Liver (tissue), 9 donors: ENCODE results near the gene WEE2. TPM values are rescaled to one million over a fixed set of nuclear protein-coding genes. Genes with fewer than 3 reads are reported as not detected.
A peak's percentile ranks its signal among the peaks of the same experiment; 100 is the strongest.

Experiments used
- DNase-seq: peaks from one replicate; pipeline ENCODE4 v3.0.0-alpha.2; 2017; ENCODE audit warnings: low spot score
- H3K27ac ChIP-seq, 2 donors: one replicate each; pipeline ENCODE4 v1.7.0; 2013; ENCODE audit warnings: inconsistent platforms in 2 of 2, low read length in 2 of 2, control low read depth in 1 of 2, low read depth in 1 of 2, mild to moderate bottlenecking in 1 of 2
- H3K27me3 ChIP-seq, 4 donors: one replicate each; pipeline versions ENCODE4 v1.6.1 to v1.7.0; 2013; ENCODE audit warnings: low read length in 3 of 4, inconsistent platforms in 1 of 4, mild to moderate bottlenecking in 1 of 4, moderate library complexity in 1 of 4; ENCODE audit not compliant: control insufficient read depth in 4 of 4, insufficient read depth in 4 of 4
- H3K36me3 ChIP-seq, 4 donors: one replicate each; pipeline versions ENCODE4 v1.6.1 to v1.7.0; 2013; ENCODE audit warnings: low read length in 3 of 4, mild to moderate bottlenecking in 3 of 4, low read depth in 1 of 4, moderate library complexity in 1 of 4; ENCODE audit not compliant: control insufficient read depth in 4 of 4, insufficient read depth in 3 of 4
- H3K4me1 ChIP-seq, 4 donors: one replicate each; pipeline versions ENCODE4 v1.6.1 to v1.7.0; 2013; ENCODE audit warnings: low read length in 3 of 4, mild to moderate bottlenecking in 3 of 4, moderate library complexity in 1 of 4; ENCODE audit not compliant: control insufficient read depth in 4 of 4, insufficient read depth in 4 of 4
- H3K4me3 ChIP-seq, 3 donors: one replicate each; pipeline versions ENCODE4 v1.6.1 to v1.7.0; 2013; ENCODE audit warnings: low read length in 3 of 3, control low read depth in 1 of 3, low read depth in 1 of 3, mild to moderate bottlenecking in 1 of 3
- H3K9ac ChIP-seq, 2 donors: one replicate each; pipeline ENCODE4 v1.7.0; 2013; ENCODE audit warnings: low read length in 2 of 2, mild to moderate bottlenecking in 2 of 2, moderate library complexity in 2 of 2, control low read depth in 1 of 2, low read depth in 1 of 2
- H3K9me3 ChIP-seq, 4 donors: one replicate each; pipeline versions ENCODE4 v1.6.1 to v1.7.0; 2013; ENCODE audit warnings: low read length in 3 of 4; ENCODE audit not compliant: control insufficient read depth in 4 of 4
- ATF3 ChIP-seq: IDR thresholded peaks from 2 replicates; pipeline ENCODE4 v1.6.1; 2016; ENCODE audit warnings: antibody characterized with exemption
- CTCF ChIP-seq: fragments of 150-350 bp; IDR thresholded peaks from 2 replicates; pipeline ENCODE4 v1.5.1; 2017; ENCODE audit warnings: improper control_type of control experiment, low read depth, low read length; ENCODE audit not compliant: missing input control
- EGR1 ChIP-seq, 2 donors: IDR thresholded peaks; 2 replicates each; pipeline ENCODE4 v1.6.1; 2016 to 2018; ENCODE audit warnings: antibody characterized with exemption in 2 of 2, low read depth in 2 of 2
- FOXA1 ChIP-seq: IDR thresholded peaks from 2 replicates; pipeline ENCODE4 v1.6.1; 2016; ENCODE audit warnings: antibody characterized with exemption
- FOXA2 ChIP-seq: IDR thresholded peaks from 2 replicates; pipeline ENCODE4 v1.6.1; 2016; ENCODE audit warnings: antibody characterized with exemption
- GABPA ChIP-seq, 2 donors: IDR thresholded peaks in 1 of 2; conservative IDR thresholded peaks in 1 of 2; 2 replicates each; pipeline ENCODE4 v1.6.1; 2016; ENCODE audit warnings: antibody characterized with exemption in 2 of 2, mild to moderate bottlenecking in 1 of 2, moderate library complexity in 1 of 2
- HNF4A ChIP-seq, 2 donors: conservative IDR thresholded peaks; 2 replicates each; pipeline ENCODE4 v1.6.1; 2016; ENCODE audit warnings: antibody characterized with exemption in 2 of 2, mild to moderate bottlenecking in 2 of 2
- JUND ChIP-seq, 2 donors: IDR thresholded peaks; 2 replicates each; pipeline ENCODE4 v1.6.1; 2016; ENCODE audit warnings: antibody characterized with exemption in 2 of 2
- MAX ChIP-seq: IDR thresholded peaks from 2 replicates; pipeline ENCODE4 v1.6.1; 2016; ENCODE audit warnings: antibody characterized with exemption
- NR2F2 ChIP-seq: IDR thresholded peaks from 2 replicates; pipeline ENCODE4 v1.6.1; 2016; ENCODE audit warnings: antibody characterized with exemption
- REST ChIP-seq: IDR thresholded peaks from 2 replicates; pipeline ENCODE4 v1.6.1; 2016; ENCODE audit warnings: antibody characterized with exemption, mild to moderate bottlenecking
- RXRA ChIP-seq, 2 donors: IDR thresholded peaks; 2 replicates each; pipeline ENCODE4 v1.6.1; 2017 to 2018; ENCODE audit warnings: antibody characterized with exemption in 2 of 2, mild to moderate bottlenecking in 1 of 2
- SP1 ChIP-seq: IDR thresholded peaks from 2 replicates; pipeline ENCODE4 v1.6.1; 2018; ENCODE audit warnings: antibody characterized with exemption, mild to moderate bottlenecking
- TAF1 ChIP-seq: conservative IDR thresholded peaks from 2 replicates; pipeline ENCODE4 v1.6.1; 2016; ENCODE audit warnings: antibody characterized with exemption, mild to moderate bottlenecking
- YY1 ChIP-seq: IDR thresholded peaks from 2 replicates; pipeline ENCODE4 v1.6.1; 2016; ENCODE audit warnings: antibody characterized with exemption, mild to moderate bottlenecking
- ZBTB33 ChIP-seq: IDR thresholded peaks from 2 replicates; pipeline ENCODE4 v1.6.1; 2016; ENCODE audit warnings: antibody characterized with exemption
- WGBS: extraction: QIAGEN DNeasy Blood & Tissue Kit; methylation state at CpG from one replicate; pipeline ENCODE4 v1.1.7; 2013; 5-methylcytosine and 5-hydroxymethylcytosine counted together
- polyA plus RNA-seq, 2 donors: library from polyadenylated mRNA; stranded (reverse) in 1 of 2; unstranded in 1 of 2; fragments of 200-250 nt in 1 of 2; fragments of >200 nt in 1 of 2; fragmentation: Nextera tagmentation in 1 of 2; extraction: Ambion mirVana in 1 of 2; gene quantifications; one replicate each; pipeline versions ENCODE4 v1.2.1 to v1.2.3, GENCODE V29; 2013 to 2015
- total RNA-seq, 2 donors: library from RNA; depleted of rRNA; stranded (reverse); fragments of >200 nt; gene quantifications; one replicate each; pipeline ENCODE4 v1.2.3, GENCODE V29; 2014
- donor health status: healthy.
- donor health status: healthy.
- donor health status: healthy.
- donor health status: healthy.
- donor health status: healthy.

The WEE2 gene
- total and polyA plus RNA-seq, 4 donors, result not detected

- Histone ChIP-seq H3K27ac (no peak overlapping the region), H3K9me3 (no peaks in the 10 kb centered on the region), H3K4me1 (no peaks in the 10 kb centered on the region), H3K36me3 (peaks cover 0 to 15% (median 8%) of the 10 kb centered on the region in 4 donors), H3K9ac (peak overlapping the region in 1 of 2 donors; percentile 36), H3K27me3 (no peaks in the 10 kb centered on the region), H3K4me3 (no peak overlapping the region)
- TF ChIP-seq FOXA2 (no peak), ZBTB33 (no peak), YY1 (no peak), CTCF (no peak), NR2F2 (no peak), ATF3 (no peak), JUND (IDR thresholded peaks at IDR 0.05) (no peak), MAX (no peak), FOXA1 (no peak), TAF1 (no peak), GABPA (IDR thresholded peaks at IDR 0.05 in 1 of 2, conservative IDR thresholded peaks at IDR 0.05 in 1 of 2) (no peak), SP1 (no peak), HNF4A (conservative IDR thresholded peaks at IDR 0.05) (no peak), EGR1 (IDR thresholded peaks at IDR 0.05; ENCODE audit: low read depth in 2 of 2) (no peak), RXRA (IDR thresholded peaks at IDR 0.05) (no peak)
- DNase-seq, result no peak
- WGBS, result 91% methylated on average over 3 of the region's 3 CpGs
These were observed 31.5 kb upstream of the WEE2 start for GRCh38 chr7:141676618-141677017.

- TF ChIP-seq EGR1 (IDR thresholded peaks at IDR 0.05; ENCODE audit: low read depth in 2 of 2), result no peak
- TF ChIP-seq MAX, result no peak
- no peak for TF ChIP-seq JUND (IDR thresholded peaks at IDR 0.05)
- TF ChIP-seq REST, result no peak
- TF ChIP-seq ATF3, result no peak
- no peak for TF ChIP-seq ZBTB33
- no peak for TF ChIP-seq GABPA (IDR thresholded peaks at IDR 0.05 in 1 of 2, conservative IDR thresholded peaks at IDR 0.05 in 1 of 2)
- no peak for TF ChIP-seq NR2F2
- TF ChIP-seq FOXA2, result no peak
- Histone ChIP-seq H3K27me3 (no peaks in the 10 kb centered on the region), H3K4me3 (no peak overlapping the region), H3K27ac (no peak overlapping the region), H3K4me1 (no peaks in the 10 kb centered on the region), H3K36me3 (peaks cover 0 to 19% (median 8%) of the 10 kb centered on the region in 4 donors), H3K9ac (no peak overlapping the region), H3K9me3 (no peaks in the 10 kb centered on the region)
- no peak for DNase-seq
These were observed 29.1 kb upstream of the WEE2 start for GRCh38 chr7:141679014-141679413.
